SK-N-MC (cell line): ENCODE measurements around the gene RGS6.

Experiments
- EZH2 ChIP-seq: fragments of 200-600 bp; sonication (generic); IDR thresholded peaks from one replicate; pipeline ENCODE4 v1.6.1; 2017; ENCODE audit warnings: antibody characterized with exemption
- FOXP2 ChIP-seq: optimal IDR thresholded peaks from 2 replicates; pipeline ENCODE3; 2011; ENCODE audit warnings: mild to moderate bottlenecking, moderate library complexity; ENCODE audit not compliant: insufficient read depth; ENCODE audit errors: extremely low read length, control extremely low read depth
- POLR2AphosphoS5 ChIP-seq: IDR thresholded peaks from 2 replicates; pipeline ENCODE4 v1.6.1; 2012; ENCODE audit warnings: mild to moderate bottlenecking, low read depth, low read length, borderline replicate concordance

DNA sequence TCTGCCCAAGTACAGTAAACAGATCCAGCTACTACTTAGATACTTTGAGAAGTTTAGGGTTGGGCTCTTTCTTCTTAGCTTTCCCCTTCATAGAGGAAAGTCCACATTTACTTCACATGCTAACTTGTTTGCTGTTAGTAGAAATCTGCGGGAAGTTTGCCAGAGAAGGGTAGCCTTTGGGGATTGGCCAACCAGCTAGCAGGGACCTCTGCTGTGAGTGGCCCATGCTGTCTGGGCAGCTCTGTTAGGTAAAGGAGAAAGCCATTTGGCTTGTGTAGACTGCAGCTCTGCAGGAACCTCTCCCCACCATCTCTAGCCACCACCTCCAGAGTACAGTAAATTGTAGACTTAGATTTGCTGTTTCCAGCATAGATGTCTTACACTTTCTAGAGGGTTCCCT is 193.9 kb downstream of the RGS6 start:
- TF ChIP-seq POLR2AphosphoS5 = no peak
- TF ChIP-seq EZH2 = no peak
- TF ChIP-seq FOXP2 = no peak
